Panc1 (cell line): ENCODE data around the gene SPATS2L.

Source experiments
- CTCF ChIP-seq: fragments of 450-650 bp; IDR thresholded peaks from 2 replicates; pipeline ENCODE4 v1.5.1; 2017; ENCODE audit warnings: mild to moderate bottlenecking
- SIN3A ChIP-seq: IDR thresholded peaks from 2 replicates; pipeline ENCODE4 v1.6.1; 2012; ENCODE audit warnings: low read depth, mild to moderate bottlenecking, low read length, moderate library complexity, borderline replicate concordance; ENCODE audit not compliant: insufficient read depth

GRCh38 chr2:200523604-200524003 is 217.1 kb downstream of the SPATS2L start:
- TF ChIP-seq SIN3A (no peak), CTCF (no peak)
